Right renal cortex interstitium (tissue), 3 donors: ENCODE measurements around the gene DEFB114. TPM values are rescaled to one million over a fixed set of nuclear protein-coding genes. Genes with fewer than 3 reads are reported as not detected.
"Not testable (repeated sequence)": the region's sequence is repeated elsewhere in the genome, so short reads cannot be mapped to it uniquely, and the experiment has no call there.

Source experiments
- DNase-seq, 3 donors: peaks; one replicate each; pipeline ENCODE4 v3.0.0-alpha.2; 2013; ENCODE audit warnings: low read depth in 3 of 3, low spot score in 2 of 3
- polyA plus RNA-seq, 3 donors: library from polyadenylated mRNA; unstranded; fragments of 120-200 nt; gene quantifications; one replicate each; pipeline ENCODE4 v1.2.1, GENCODE V29; 2013; ENCODE audit not compliant: insufficient read length in 3 of 3

DEFB114 gene, protein sequence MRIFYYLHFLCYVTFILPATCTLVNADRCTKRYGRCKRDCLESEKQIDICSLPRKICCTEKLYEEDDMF
- not detected for polyA plus RNA-seq

GRCh38 chr6:49964064-49964463, at the start of gene DEFB114:
DEFB114 (minus strand) TSS chr6:49964164; CDS start chr6:49964105, 59 bp downstream.
- DNase-seq, result no peak

DNA sequence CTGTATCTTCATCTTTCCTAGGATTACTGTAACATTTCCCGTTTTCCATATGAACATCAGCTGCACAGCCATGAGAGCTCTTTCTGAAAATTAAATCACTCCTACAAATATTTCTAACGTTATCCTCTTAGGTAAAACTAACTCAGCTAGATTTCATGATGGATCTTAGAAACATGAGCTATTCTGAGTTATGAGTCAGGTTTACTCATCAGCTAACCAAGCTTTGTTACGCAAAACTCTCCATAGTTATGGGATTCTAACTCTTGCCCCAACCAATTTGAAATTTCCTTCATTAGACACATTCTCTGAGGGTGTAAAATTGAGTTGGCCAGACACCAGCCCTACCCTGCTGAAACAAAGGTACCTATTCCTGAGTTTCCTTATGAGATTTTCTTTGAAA, 43.9 kb upstream of the DEFB114 start:
- no peak for DNase-seq

- no peak for DNase-seq
Observed at GRCh38 chr6:50003139-50003538, 39.2 kb upstream of the DEFB114 start.

GRCh38 chr6:49995278-49995677, 31.3 kb upstream of the DEFB114 start:
- DNase-seq, result no peak

DNA sequence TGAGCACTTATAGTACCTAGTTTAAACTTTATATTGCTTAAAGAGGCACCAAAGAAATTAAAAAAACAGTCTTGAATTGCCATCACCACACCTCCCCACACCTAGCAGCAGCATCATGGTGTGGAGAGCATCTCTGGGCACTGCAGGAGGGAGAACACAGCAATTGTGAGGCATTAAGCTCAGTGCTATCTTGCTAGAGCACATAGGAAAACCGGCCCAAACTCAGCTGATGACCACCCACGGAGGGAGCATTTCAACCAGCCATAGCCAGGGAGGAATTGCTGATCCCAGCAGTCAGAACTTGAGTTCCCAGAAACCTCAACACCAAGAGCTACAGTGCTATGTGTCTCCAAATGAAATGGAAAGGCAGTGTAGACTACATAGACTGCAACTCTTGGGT, 24.9 kb upstream of the DEFB114 start:
- DNase-seq, result no peak

GRCh38 chr6:49987749-49988148, 23.8 kb upstream of the DEFB114 start:
- no peak for DNase-seq

- no peak for DNase-seq
Observed at GRCh38 chr6:49986551-49986950, 22.6 kb upstream of the DEFB114 start.

DNA sequence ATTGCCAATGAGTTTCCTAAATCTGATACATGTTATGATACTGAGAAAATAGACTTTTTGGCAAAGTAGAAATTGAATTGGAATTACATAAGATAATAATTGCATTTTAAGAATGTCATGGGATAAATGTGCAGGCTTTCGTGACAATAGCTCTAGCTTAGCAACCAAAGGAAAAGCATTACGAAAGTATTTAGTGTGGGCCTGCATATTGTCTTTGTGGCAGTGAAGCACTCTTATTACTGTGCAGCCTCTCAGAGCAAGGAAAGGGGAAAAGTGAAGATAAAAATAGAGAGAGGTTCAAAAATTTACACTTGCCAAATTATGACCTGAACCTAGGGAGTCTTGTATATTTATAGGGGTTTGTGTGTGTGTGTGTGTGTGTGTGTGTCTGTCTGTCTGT, 18.1 kb upstream of the DEFB114 start:
- DNase-seq, result no peak

DNA sequence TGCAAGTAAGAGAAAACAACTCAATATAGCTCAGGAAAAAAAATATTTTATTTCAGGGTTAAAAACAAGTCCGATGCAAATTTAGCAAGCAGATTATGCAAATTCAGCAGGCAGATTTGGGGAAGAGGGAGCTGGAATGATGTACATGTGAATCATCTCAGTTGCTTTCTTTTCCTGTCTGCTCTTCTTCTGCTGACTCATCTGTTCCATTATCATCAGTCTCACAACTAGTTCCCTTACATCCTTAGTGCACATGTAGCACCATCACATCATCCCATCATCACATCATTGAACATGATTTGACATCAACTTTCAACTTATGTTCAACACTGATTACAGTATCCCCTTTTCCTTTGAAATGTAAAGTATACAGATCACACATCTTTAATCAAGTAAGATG, 16.9 kb upstream of the DEFB114 start:
- no peak for DNase-seq

DNA sequence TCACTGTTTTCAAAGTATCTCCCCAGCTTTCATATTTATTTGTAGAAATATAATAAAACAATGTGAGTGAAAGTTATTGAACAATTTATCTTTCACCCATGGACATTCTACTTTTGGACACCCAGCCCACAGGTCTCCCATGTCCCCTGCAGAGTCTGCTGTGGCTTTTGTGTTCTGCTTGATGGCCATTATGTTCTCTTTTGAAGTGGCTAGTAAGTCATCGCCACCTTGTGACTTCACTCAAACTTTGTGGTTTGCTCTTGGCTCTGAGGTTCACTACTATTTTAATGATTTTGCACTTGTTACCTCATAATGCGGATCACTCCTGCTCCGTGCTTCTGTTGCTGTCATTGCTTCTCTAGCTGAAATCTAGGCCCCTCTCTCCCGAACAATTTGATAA, 15.6 kb upstream of the DEFB114 start:
- DNase-seq, result no peak

- DNase-seq, result no peak
Observed at GRCh38 chr6:49978332-49979226, 14.6 kb upstream of the DEFB114 start.

DNA sequence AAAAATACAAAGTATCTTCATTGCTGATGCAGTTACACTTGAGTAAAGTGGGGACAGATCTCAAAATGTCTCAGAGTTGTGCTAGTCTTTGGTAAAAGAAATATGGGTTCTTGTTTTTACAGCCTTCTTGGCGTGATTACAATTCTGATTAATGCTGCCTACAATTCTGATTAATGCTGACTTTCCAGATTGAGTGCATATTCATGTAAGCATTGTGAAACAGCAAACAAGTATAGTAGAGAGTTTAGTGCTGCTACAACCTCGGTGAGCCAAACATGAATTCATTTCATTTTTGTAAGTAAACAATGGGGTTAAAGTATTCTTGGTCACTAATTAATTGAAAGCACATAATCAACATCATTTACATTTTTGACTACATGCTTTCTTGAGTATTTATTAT, 5.6 kb upstream of the DEFB114 start, which contains the start of gene DEFB113:
TSS of gene DEFB113 (minus strand) at position 21 of the 400 bp plus-strand sequence. CDS start at position 21, 0 bp downstream.
- no peak for DNase-seq

- DNase-seq, result no peak
Observed at GRCh38 chr6:49966823-49967222, 2.9 kb upstream of the DEFB114 start.

DNA sequence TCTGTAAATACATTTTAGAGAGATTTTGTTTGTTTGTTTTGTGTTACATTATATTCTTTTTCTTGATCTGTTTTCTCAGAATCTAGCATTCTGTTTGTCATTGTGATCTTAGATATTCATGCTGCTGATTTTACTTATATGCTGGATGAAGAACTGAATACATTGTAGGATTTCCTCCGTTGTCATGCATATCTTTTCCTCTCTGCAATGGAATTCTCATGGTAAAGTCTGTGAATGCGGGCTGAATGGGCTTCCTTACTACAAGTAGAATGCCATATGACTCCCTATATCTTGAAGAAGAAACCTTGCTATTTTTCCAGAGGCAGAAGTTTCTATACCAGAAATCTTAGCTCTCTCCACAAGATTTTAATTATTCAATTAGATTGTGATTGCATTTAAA, 2.4 kb upstream of the DEFB114 start:
- DNase-seq, result no peak

DNA sequence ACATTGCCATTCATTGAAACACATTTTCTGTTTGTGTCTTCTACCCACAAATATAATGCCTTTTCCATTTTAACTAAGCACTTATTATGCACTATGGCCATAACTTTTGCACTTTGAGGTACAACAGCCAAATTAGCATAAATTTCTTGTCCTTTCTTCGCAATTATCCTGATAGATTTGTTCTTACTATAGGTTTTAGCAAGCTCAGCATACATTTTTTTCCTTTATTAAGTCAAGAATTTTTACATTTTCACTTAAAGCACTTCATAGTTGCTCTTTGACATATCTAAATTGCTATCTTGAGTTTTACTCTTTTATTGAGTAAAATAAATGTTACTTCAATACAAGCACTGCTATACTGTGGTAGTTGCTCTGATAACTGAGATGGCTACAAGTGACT, 5.8 kb downstream of the DEFB114 start:
- DNase-seq, result no peak

DNA sequence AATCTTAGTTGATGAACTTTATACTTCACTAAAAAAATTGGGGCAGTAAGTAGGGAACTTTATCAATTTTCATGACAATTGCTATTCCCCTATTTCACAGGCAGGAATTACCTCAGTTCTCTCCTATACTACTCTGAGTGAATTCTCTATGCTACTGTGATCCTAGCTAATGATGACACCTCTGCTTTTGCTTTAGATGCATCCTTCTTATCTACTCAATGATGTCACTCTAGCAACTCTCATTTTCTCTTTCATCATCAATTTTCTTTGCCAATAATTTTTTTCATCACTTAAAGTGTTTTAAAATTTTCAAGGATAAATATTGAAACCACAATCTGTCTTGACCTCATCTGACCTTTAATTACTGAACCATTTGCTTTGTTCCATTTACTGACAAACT, 8.1 kb downstream of the DEFB114 start:
- DNase-seq, result no peak

- no peak for DNase-seq
Observed at GRCh38 chr6:49951926-49952325, 12.0 kb downstream of the DEFB114 start.

DNA sequence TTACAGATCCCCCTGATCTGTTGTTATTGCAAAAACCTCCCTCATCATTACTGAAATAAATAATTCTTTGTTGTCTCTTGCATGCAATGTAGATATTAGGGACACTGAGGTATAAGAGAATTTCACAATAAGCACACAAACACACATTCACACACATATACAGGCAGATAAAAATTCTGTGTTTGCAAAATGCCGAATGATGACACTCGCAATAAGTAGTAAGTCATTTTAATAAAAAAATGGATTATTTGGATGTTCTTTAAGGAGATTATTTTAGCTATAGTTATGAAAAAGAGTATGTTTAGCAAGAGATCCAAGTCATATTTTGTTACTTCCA, 13.6 kb downstream of the DEFB114 start:
- no peak for DNase-seq

DNA sequence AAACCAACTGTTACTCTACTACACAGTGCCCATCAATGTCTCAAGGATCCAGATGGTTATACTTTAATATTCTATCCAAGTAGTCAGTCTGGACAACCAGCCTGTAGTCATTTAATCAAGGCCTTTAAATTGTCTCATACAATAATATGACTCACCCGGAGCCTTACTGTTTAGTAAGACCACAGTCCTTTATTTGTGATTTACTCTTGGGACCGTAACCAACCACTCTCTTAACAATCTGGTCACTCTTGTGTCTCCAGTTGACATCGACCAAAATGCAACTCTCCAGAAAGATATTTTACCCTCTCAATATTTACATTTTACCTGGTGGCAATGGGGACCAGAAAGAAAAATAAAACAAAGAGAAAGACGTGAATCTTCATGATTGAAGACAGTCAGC, 14.9 kb downstream of the DEFB114 start:
- DNase-seq, result no peak

DNA sequence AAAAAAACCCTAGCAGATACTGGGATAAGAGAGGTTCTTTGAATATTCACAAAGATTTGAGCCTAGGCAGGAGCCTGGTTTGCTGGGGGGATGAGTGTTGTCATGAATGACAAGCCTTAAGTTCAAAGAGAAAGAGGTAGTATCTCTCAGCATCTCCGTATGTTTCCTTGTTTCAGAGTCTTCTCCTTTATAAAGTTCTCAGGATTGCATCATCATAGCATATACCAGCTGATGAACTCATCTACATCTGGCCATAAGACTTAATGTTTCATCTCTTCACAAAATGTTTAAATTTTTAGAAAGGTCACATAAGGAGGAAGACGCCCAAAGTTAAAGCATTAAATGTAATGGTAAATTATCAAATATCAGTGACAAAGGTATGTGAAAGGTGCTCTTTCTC, 17.1 kb downstream of the DEFB114 start:
- no peak for DNase-seq

DNA sequence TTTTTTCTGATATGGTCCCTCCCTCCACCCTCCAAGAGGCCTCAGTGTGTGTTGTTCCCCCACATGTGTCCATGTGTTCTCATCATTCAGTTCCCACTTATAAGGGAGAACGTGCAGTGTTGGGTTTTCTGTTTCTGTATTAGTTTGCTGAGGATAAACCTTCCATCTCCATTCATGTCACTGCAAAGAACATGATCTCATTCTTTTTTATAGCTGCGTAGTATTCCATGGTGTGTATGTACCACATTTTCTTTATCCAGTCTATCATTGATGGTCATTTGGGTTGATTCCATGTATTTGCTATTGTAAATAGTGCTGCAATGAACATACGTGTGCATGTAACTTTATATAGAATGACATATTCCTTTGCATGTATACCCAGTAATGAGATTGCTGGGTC, 19.9 kb downstream of the DEFB114 start:
- DNase-seq, result not testable (repeated sequence)

DNA sequence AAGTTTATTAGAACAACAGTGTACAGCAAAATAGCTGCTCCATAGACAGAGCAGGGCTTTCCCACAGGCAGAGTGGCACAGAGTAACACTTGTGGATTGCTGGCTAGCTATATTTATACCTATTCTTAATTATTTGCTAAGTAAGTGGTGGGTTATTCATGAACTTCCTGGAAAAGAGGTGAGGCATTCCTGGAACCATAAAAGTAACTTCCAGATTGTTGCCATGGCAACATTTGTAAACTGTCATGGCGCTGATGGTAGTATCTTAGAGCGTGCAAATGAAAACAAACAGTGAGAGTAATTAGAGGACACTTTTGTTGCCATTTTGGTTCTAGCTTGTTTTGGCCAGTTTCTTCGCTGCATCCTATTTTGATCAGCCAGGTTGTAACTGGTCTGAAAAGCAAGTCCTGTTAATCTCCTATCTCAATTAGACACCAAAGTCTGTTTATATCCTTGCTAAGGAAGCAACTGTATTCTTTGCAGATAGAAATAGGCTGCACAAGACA, 23.9 kb downstream of the DEFB114 start:
- no peak for DNase-seq
